ENCODE results near the gene TCHH. TPM values are rescaled to one million over a fixed set of nuclear protein-coding genes. Genes with fewer than 3 reads are reported as not detected.

The TCHH gene
- total RNA-seq (ENCODE audit: unreplicated experiment): 0.49 TPM
- long read RNA-seq: 0 reads

- TF ChIP-seq CTCF (IDR thresholded peaks at IDR 0.05; ENCODE audit: partially characterized antibody, unreplicated experiment): no peak
- DNase-seq: no peak
- no peaks in the 10 kb centered on the region for H3K4me1 Mint-ChIP-seq (ENCODE audit: low read depth, unreplicated experiment)
- H3K36me3 Mint-ChIP-seq (ENCODE audit: unreplicated experiment): no peaks in the 10 kb centered on the region
- H3K27ac Mint-ChIP-seq (ENCODE audit: unreplicated experiment): no peak within 1 kb of the TSS
- H3K4me3 Mint-ChIP-seq (ENCODE audit: unreplicated experiment): no peak within 1 kb of the TSS
- H3K27me3 Mint-ChIP-seq (ENCODE audit: unreplicated experiment): peaks cover 2% of the 10 kb centered on the region
- H3K9me3 Mint-ChIP-seq (ENCODE audit: unreplicated experiment): no peaks in the 10 kb centered on the region
Measured at GRCh38 chr1:152115344-152115743, at the start of gene TCHH. Gene TCHH (minus strand): TSS chr1:152115444. CDS start chr1:152114080, 1,364 bp downstream.

GRCh38 chr1:152164517-152165136 is 49.4 kb upstream of the TCHH start:
- no peak overlapping the region for H3K27ac Mint-ChIP-seq (ENCODE audit: unreplicated experiment)
- no peak overlapping the region for H3K4me3 Mint-ChIP-seq (ENCODE audit: unreplicated experiment)
- H3K9me3 Mint-ChIP-seq (ENCODE audit: unreplicated experiment): no peaks in the 10 kb centered on the region
- no peaks in the 10 kb centered on the region for H3K36me3 Mint-ChIP-seq (ENCODE audit: unreplicated experiment)
- TF ChIP-seq CTCF (IDR thresholded peaks at IDR 0.05; ENCODE audit: partially characterized antibody, unreplicated experiment): no peak
- no peaks in the 10 kb centered on the region for H3K27me3 Mint-ChIP-seq (ENCODE audit: unreplicated experiment)
- no peaks in the 10 kb centered on the region for H3K4me1 Mint-ChIP-seq (ENCODE audit: low read depth, unreplicated experiment)
- DNase-seq: no peak

GRCh38 chr1:152162792-152163463 is 47.7 kb upstream of the TCHH start:
- H3K27ac Mint-ChIP-seq (ENCODE audit: unreplicated experiment): no peak overlapping the region
- no peak overlapping the region for H3K4me3 Mint-ChIP-seq (ENCODE audit: unreplicated experiment)
- no peaks in the 10 kb centered on the region for H3K4me1 Mint-ChIP-seq (ENCODE audit: low read depth, unreplicated experiment)
- H3K27me3 Mint-ChIP-seq (ENCODE audit: unreplicated experiment): no peaks in the 10 kb centered on the region
- no peak for DNase-seq
- TF ChIP-seq CTCF (IDR thresholded peaks at IDR 0.05; ENCODE audit: partially characterized antibody, unreplicated experiment): no peak
- no peaks in the 10 kb centered on the region for H3K36me3 Mint-ChIP-seq (ENCODE audit: unreplicated experiment)
- H3K9me3 Mint-ChIP-seq (ENCODE audit: unreplicated experiment): no peaks in the 10 kb centered on the region

- Mint-ChIP-seq H3K9me3 (ENCODE audit: unreplicated experiment) (peaks cover 1% of the 10 kb centered on the region), H3K36me3 (ENCODE audit: unreplicated experiment) (no peaks in the 10 kb centered on the region), H3K27ac (ENCODE audit: unreplicated experiment) (no peak overlapping the region), H3K4me1 (ENCODE audit: low read depth, unreplicated experiment) (no peaks in the 10 kb centered on the region), H3K27me3 (ENCODE audit: unreplicated experiment) (peaks cover 5% of the 10 kb centered on the region), H3K4me3 (ENCODE audit: unreplicated experiment) (no peak overlapping the region)
- no peak for TF ChIP-seq CTCF (IDR thresholded peaks at IDR 0.05; ENCODE audit: partially characterized antibody, unreplicated experiment)
- DNase-seq: no peak
Measured at GRCh38 chr1:152160576-152160975, 45.3 kb upstream of the TCHH start.

GRCh38 chr1:152159144-152159543 is 43.9 kb upstream of the TCHH start, which contains the start of gene RPTN:
Gene RPTN (minus strand): TSS chr1:152159228. CDS start chr1:152157889, 1,339 bp downstream.
- Mint-ChIP-seq H3K9me3 (ENCODE audit: unreplicated experiment) (peaks cover 4% of the 10 kb centered on the region), H3K27me3 (ENCODE audit: unreplicated experiment) (peaks cover 5% of the 10 kb centered on the region), H3K27ac (ENCODE audit: unreplicated experiment) (no peak within 1 kb of the TSS), H3K4me3 (ENCODE audit: unreplicated experiment) (no peak within 1 kb of the TSS), H3K4me1 (ENCODE audit: low read depth, unreplicated experiment) (no peaks in the 10 kb centered on the region), H3K36me3 (ENCODE audit: unreplicated experiment) (no peaks in the 10 kb centered on the region)
- DNase-seq: no peak
- TF ChIP-seq CTCF (IDR thresholded peaks at IDR 0.05; ENCODE audit: partially characterized antibody, unreplicated experiment): no peak

Data from glutamatergic neuron (in vitro differentiated cells).